GM12801 (cell line): ENCODE results near the gene STOM.

Experiments used
- CTCF ChIP-seq: IDR thresholded peaks from one replicate; pipeline ENCODE4 v1.5.1; 2011; ENCODE audit warnings: control low read depth; ENCODE audit not compliant: insufficient read length; ENCODE audit errors: extremely low read depth

STOM gene

DNA sequence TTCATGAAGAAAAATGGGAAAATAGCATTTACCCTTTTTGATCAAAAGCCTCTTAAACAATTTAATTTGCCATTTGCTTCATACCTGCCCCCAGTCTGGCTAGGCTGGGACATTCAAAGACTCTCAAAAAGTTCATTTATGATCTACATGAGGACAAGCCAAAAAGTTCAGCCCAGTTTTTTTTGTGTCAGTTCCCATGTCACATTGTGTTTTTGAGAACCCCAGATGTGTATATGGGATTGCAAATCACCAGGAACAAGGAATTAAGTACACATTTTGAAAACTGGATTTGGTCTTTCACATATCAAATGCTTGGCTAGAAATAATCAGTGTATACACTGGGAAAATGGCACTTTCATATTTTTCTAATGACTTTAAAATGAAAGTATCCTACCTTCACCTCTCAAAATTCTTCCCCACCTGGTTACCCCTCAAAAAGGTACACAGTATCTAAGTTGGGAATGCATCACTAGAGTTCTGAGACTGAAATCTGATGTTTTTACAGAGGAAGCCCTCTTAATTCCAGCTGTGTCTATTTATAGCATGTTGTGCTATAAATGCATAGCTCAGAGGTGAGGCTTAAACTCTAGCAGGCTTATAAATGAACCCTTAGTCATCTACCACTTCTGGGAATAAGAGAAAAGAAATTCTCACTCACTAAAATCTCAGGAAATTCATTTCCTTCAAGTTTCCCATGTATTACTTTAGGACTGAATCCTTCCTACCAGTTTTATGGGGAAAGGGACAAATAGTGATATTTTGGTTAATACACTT is 9.3 kb downstream of the STOM start:
- no peak for TF ChIP-seq CTCF

- no peak for TF ChIP-seq CTCF
Measured at GRCh38 chr9:121359351-121360294, 10.4 kb downstream of the STOM start.

DNA sequence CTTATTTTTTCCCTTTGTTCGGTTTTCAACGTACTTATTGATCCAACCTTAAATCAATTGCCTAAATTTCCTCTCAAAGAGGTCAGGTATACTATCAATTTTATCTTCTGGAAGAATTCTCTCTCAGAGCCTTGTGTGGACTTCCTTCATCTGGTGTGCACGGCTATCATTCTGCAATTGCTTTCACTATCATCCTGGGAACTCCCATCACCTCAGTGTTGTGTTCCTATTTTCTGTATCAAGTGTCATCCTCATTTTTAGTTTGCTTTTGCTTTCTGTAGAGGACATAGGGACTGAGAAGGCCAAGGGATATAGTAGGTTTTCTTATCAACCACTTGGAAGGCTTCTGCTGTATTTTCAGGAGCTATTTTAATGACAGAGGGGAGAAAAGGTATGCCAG is 11.3 kb downstream of the STOM start:
- no peak for TF ChIP-seq CTCF

DNA sequence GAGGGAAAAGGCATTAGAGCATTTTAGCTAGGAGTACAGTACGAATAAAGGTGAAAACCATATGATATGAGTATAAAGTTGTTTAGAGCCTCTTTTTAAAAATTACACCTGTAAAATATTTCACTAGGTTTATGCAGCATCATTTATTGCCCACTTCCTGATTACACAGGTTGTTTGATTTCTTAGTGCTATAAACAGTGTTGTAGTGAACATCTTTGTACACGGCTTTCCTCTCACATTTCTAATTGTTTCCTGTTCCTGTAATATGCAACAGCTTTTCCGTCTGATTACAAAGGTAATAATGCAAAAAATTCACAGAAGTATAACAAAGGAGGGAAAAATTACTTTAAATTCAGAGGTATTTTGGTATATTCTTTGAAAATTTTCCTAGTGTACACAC is 13.0 kb downstream of the STOM start:
- no peak for TF ChIP-seq CTCF

GRCh38 chr9:121354762-121355161 is 15.3 kb downstream of the STOM start:
- TF ChIP-seq CTCF, result no peak

- no peak for TF ChIP-seq CTCF
Measured at GRCh38 chr9:121354141-121354540, 15.9 kb downstream of the STOM start.

DNA sequence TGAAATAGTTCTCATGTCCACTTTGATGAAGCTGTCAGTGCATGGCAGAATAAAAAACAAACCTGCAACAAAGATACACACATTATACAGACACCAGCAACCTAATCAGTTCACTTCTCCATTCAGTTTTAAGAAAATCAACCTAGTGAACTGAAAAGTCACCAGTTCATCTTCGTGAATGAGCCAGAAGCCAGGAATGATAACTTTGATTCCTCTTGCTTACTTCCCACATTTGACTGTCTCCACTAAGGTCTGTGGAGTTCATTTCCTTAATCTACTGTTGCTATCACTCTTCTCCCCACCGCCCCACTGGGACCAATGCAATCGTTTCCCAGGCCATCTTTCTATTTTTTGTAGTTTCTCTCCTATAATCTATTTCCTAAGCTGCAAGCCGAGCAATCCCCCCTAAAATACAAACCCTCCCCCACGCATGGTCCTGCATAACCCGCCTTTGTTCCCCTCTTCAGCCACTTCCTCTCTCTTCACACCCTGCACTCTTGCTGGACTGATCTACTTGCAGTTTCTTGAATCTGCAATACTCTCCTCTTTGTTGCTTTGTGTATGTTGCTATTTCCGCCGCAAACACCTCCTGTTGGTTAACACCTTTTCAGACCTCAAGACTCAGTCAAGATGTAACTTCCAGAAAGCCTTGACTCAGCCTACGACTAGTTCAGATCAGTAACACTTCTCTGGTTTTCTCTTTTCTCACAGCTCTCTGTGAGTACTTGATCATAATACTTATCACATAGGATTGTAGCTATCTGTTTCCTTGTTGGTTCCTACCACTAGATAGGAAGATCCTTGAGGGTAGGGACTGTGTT is 16.6 kb downstream of the STOM start:
- TF ChIP-seq CTCF, result no peak
